ENCODE measurements around the gene RXRA.

Gene RXRA

GRCh38 chr9:134325096-134325812 lies 1.0 kb upstream of the RXRA start:
- DNase-seq: peak in 1 of 2 donors; percentile 47

- no peak for DNase-seq
These were observed 708 bp downstream of the RXRA start for GRCh38 chr9:134326724-134327601.

GRCh38 chr9:134327671-134328231 lies 1.5 kb downstream of the RXRA start:
- no peak for DNase-seq

- DNase-seq: no peak
These were observed 2.1 kb downstream of the RXRA start for GRCh38 chr9:134328341-134328840.

- no peak for DNase-seq
These were observed 2.8 kb downstream of the RXRA start for GRCh38 chr9:134328841-134329575.

GRCh38 chr9:134329576-134329855 lies 3.3 kb downstream of the RXRA start:
- DNase-seq: no peak

- no peak for DNase-seq
These were observed 3.6 kb downstream of the RXRA start for GRCh38 chr9:134329886-134330285.

- DNase-seq: no peak
These were observed 4.3 kb downstream of the RXRA start for GRCh38 chr9:134330590-134330989.

GRCh38 chr9:134331186-134332025 lies 5.2 kb downstream of the RXRA start:
- DNase-seq: no peak

- DNase-seq: no peak
These were observed 6.0 kb downstream of the RXRA start for GRCh38 chr9:134332266-134332665.

GRCh38 chr9:134332841-134333233 lies 6.6 kb downstream of the RXRA start:
- no peak for DNase-seq

- DNase-seq: no peak
These were observed 7.1 kb downstream of the RXRA start for GRCh38 chr9:134333234-134333873.

GRCh38 chr9:134333874-134334581 lies 7.8 kb downstream of the RXRA start:
- DNase-seq: no peak

- no peak for DNase-seq
These were observed 8.8 kb downstream of the RXRA start for GRCh38 chr9:134335061-134335460.

- DNase-seq: no peak
These were observed 9.4 kb downstream of the RXRA start for GRCh38 chr9:134335486-134336220.

GRCh38 chr9:134336228-134336627 lies 10.0 kb downstream of the RXRA start:
- no peak for DNase-seq

GRCh38 chr9:134336924-134337323 lies 10.7 kb downstream of the RXRA start:
- no peak for DNase-seq

GRCh38 chr9:134337469-134337868 lies 11.2 kb downstream of the RXRA start:
- DNase-seq: no peak

GRCh38 chr9:134338394-134339182 lies 12.3 kb downstream of the RXRA start:
- no peak for DNase-seq

All from CD4-positive, alpha-beta T cell treated with Interferon alpha-2 for 1 hour (primary cell).